TTC549 (cell line): ENCODE data around the gene CYP3A7.
"Not testable (repeated sequence)": the region's sequence is repeated elsewhere in the genome, so short reads cannot be mapped to it uniquely, and the experiment has no call there.

Source experiments
- FAIRE-seq: peaks from 2 replicates; lab custom pipeline; 2012; peaks lifted over from hg19 to GRCh38; lab: Jason Lieb, UNC

CYP3A7 gene

DNA sequence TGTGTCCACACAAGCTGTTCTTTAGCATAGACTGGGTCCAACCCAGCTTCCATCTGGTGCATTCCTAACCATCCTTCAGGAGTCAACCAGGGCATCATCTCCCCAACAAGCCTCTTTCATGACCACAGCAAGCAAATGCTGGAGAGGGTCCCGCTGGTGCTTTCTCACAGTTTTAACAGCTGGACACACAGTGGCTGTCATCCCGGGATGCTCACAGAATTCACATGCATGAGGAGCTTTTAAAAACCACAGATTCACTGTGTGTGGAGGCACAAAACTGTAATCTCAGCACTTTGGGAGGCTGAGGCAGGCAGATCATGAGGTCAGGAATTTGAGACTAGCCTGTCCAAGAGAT, 6.4 kb upstream of the CYP3A7 start:
- no peak for FAIRE-seq

DNA sequence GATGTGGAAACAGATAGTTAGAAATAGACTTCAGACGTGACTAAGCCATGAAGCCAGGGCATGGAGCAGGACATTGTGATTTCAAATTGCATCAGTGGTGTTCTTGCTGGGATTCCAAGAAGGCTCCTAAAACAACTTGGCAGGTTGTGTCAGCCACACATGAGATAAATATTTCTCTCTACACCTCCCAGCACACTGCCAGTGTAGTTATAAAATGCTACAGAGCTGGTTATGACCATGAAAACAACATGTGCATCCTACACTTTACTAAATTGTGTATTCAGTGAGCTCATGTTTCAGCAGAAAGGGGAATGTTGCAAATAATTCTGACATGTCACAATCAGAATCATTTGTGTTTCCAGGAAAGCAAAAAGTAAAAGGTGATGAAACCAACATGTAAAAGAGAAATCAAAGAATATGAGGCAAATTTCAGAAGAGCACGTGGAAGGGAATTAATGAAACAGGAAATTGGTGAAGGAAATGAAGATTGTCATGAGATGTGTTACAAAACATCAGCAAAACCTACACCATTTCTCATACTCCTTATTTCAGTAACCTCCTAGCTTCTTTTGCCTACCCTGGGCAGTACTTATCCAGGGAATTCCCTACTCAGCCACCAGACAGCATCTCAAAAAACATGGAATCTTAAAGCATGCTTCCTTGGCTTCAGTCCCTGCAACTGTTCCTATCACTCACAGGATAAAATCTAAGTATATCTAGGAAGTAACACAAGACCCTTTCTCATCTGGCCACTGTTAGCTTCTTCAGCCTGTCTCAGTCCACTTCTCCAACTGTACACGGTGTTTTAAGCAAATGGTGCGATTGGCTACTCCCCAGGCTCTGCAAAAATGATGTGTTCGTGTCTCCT, 5.8 kb upstream of the CYP3A7 start:
- no peak for FAIRE-seq

DNA sequence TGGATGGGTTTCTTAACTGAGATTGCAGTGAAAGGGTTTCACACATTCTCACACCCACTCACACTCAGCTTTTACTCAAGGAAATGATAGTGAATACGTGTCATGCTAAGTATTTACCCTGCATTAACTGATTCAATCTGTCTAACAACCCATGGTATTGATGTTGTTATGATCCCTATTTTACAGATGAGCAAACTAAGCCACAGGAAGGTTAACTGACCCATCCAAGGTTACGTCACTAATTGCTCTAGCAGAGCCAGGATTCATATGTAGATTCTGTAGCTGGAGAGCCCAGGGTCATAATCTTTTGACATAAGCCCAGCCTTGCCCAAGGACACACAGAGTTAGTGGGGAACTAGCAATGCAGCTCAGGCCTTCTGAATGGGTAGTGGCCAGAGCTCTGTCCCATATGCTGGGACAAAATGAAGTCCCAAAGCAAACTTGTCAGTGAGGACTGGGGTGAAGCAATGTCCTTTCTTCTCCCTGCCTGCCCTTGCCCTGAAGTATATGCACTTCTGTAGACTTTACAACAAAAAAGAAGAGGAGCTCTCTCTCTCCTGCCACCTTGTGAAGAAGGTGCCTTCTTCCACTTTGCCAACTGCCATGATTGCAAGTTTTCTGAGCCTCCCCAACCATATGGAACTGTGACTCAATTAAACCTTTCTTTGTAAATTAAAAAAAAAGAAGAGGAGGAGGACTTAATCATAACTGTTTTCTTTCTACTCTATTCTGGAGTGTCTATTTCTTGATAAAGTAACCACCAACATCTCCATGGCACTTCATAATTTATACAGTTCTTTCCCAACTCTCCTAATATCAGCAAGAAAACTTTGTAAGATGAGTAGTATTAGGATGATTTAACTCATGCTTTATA, 4.9 kb upstream of the CYP3A7 start:
- no peak for FAIRE-seq

DNA sequence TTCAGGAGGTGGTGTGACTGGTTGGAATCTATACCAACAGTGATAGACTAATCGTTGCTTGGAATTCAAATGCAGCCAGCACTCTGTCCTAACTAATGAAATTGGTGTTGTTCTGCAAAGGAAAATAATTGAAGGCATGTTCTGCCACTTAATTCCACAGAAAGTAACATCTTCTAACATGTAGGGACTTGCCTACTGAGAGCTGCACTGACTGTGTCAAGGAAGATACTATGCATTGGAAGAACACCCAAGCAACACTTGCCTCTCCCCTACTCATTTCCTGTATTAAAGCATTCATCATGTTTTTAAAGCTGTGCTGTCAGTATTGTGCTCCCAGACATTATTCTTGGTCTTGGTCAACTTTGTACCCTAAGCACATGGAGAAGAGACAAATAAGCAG, 2.7 kb upstream of the CYP3A7 start:
- no peak for FAIRE-seq

DNA sequence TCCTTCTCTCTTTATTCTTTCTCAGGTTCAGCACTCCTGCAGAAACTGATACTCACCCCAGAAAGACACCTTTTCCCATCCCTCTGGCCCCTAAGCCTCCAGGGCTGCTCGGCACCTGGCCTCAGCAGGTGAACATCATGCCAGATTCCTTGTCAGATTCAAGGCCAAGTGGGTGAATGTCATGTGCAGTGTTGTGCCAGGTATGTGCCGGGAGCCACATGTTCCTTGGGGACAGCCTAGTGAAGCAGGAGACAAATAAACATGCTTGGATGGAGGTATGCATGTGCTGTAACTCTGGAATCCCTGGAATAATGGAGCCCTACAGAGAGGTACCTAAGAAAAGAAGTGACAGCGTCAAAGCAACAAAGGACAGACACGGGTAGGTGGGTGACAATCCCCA, 1.7 kb upstream of the CYP3A7 start:
- FAIRE-seq: not testable (repeated sequence)

DNA sequence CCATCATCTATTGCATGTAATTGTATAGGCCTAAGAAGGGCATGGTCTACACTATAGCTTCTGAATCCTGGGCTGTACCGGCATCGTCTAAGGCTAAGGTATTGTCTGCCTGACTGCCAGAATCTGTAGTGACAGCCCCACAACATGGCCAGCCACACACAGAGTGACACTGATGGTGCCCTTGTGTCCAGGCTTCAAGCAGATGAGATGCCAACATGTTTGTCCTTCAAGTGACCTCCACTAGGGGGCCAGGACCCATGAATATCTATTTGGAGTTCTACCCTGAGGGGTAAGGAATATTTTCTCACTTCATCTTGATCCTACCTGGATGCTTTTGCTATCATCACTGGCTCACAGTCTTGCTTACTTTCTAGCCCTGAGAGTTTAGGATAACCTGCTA, 1.5 kb downstream of the CYP3A7 start:
- no peak for FAIRE-seq

DNA sequence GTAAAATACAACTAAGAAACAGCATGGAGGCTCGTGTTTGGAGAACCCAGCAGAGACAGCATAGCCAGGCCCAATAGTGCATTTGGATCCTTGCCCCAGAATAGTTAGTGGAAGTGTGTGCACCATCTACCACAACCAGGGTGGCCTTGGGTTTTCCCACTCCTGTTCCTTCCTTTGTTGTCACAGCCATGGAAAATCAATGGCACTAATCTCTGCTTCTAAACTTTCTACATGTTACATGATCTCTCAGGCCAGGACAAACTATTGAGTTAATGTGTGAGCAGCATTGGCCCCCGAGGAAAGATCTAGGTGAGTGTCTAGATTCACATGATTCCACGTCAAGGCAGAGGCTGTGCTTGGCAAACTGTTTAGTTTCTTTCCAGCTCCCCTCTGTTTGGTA, 2.0 kb downstream of the CYP3A7 start:
- no peak for FAIRE-seq

DNA sequence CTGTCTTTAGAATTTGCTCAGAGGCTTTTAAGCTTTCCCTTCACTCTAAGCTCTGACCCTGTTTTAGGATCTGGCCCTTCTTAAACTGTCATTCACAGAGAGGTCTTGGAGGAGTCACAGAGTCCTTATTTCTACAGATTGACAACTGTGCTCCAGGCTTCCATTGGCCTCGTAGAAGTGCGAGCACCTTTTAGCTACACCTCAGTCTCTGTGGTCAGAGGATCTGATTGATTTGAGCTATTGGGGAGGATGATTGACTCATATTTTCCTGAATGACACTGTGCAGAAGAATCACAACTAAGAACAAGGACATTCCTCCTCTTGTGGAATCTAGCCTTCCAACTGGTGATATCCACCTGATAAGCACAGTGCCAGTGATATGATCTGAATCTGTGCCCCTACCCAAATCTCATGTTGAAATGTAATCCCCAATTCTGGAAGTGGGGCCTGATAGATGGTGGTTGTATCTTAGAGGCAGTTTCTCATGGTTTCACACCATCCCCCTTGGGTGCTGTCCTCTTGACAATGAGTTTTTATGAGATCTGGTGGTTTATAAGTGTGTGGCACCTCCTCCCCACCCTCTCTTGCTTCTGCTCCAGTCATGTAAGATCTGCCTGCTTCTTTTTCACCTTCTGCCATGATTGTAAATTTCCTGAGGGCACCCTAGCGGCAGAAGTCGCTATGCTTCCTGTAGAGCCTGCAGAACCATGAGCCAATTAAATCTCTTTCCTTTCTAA, 3.2 kb downstream of the CYP3A7 start:
- no peak for FAIRE-seq

DNA sequence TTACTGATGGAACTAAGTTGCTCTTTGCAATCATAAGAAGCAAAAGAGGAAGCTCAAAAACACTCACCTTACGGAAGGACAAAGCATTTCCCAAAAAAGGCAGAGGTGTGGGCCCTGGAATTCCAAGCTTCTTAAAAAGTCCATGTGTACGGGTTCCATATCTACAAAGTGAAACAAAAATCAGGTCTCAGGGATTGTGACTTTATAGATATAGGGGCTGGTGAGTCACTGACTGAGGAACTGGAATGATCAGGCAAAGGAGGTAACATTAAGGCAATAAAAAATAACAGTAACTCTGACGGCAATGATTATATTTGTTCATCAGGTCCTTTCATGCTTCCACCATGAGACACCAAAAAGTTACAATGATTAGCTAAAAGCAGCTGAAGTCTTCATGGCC, 4.0 kb downstream of the CYP3A7 start:
- FAIRE-seq: no peak

DNA sequence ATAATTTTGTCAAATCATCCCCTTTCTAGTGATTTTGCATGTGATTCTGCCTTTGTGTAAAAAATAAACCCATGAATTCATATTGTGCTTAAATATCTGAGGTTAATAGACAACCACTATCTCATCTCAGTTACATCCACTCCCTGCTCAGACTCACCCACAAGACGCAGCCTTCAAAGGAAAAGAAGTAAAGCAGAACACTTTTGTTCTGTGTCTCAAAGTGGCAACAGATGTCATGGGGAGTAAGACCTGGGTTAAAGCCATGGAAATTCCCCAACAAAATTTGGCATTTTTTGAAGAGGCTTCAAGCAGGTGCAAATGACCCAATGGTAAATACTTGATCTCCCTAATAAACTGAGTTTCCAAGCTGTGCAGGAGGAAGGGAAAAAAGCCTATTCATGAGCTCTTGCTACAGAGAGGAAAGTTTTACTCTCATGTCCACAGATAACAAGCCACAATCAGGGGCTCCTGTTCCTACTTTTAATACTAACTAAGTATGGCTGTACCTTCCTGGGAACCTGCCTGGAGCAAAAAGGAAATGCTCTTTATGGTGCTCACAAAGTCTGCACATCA, 4.7 kb downstream of the CYP3A7 start:
- no peak for FAIRE-seq

DNA sequence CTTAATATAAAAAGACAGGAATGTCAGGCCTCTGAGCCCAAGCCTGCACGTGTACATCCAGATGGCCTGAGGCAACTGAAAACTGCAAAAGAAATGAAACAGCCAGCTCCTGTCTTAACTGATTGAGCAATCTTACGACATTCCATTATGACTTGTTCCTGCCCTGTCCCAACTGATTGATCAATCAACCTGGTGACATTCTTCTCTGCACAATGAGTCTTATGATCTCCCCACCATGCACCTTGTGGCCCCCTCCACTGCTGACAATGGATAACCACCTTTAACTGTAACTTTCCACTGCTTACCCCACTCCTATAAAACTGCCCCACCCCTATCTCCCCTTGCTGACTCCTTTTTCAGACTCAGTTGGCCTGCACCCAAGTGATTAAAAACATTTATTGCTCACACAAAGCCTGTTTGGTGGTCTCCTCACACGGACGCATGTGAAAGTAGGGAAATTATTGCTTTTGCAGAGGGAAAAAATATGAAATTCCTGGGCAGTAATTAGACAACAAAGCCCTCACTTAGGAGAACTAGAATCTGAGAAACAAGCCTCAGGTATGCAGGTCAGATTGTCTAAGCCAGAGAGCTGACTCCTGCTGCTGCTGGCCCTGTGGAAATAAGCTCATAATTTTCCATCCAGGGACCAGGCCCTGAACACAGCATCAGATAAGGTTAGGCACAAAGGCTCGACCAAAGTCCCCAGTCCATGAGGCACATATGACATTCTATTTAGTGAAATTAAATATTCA, 5.3 kb downstream of the CYP3A7 start:
- no peak for FAIRE-seq

DNA sequence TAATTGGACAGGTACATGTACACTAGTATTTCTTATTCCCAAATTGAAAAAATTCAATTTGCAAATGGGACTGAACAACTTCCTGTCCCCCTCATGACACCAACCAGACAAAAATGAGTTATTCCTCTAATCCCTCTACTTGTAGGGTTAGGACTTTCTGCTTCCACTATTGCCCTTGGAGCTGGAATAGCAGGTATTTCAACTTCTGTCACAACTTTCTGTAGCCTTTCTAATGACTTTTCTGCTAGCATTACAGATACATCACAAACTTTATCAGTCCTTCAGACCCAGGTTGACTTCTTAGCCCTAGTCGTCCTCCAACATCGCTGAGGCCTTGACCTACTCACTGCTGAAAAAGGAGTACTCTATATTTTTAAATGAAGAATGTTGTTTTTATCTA, 6.4 kb downstream of the CYP3A7 start:
- FAIRE-seq: no peak

DNA sequence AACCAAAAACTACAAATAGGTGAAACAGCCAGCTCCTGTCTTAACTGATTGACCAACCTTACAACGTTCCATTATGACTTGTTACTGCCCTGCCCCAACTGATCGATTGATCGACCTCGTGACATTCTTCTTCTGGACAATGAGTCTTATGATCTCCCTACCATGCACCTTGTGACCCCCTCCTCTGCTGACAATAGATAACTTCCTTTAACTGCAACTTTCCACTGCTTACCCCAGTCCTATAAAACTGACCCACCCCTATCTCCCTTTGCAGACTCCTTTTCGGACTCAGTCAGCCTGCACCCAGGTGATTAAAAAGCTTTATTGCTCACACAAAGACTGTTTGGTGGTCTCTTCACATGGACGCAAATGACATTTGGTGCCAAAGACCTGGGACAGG, 11.8 kb downstream of the CYP3A7 start:
- not testable (repeated sequence) for FAIRE-seq

DNA sequence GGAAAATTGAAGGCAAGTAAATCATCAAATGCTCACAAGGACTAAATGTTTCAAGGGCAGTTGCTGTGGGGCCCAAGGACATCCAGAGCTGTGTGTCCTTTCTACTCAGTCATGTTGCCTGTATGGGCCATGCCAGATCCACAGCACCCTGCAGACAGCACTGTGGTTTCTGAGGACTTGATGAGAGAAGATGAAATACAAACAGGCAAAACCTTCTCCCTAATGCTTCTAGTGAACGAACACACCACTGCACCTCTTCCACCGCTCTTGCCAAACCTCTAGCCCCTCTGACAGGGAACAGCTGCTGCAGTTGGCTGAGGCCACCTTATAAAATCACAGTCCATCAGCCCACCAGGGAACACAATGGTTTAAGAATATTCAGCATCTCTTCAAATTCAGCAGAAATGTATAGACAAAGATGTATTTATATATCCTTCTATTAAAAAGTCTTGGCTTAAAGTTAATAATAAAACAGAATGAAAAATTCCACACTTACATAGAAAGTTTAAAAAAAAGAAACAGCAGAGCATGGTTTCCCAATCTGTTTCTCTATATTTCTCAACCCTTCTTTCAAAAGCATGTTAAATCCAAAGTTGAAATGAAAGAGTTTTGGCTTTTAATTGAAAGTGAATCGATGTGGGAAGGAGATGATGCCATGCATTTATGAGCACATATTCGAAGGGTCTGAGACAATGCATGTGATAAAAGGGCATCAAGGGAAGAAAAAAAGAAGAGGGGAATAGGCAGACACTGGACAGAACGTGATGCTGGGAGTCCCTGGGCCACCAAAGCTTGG, 14.0 kb downstream of the CYP3A7 start:
- no peak for FAIRE-seq

DNA sequence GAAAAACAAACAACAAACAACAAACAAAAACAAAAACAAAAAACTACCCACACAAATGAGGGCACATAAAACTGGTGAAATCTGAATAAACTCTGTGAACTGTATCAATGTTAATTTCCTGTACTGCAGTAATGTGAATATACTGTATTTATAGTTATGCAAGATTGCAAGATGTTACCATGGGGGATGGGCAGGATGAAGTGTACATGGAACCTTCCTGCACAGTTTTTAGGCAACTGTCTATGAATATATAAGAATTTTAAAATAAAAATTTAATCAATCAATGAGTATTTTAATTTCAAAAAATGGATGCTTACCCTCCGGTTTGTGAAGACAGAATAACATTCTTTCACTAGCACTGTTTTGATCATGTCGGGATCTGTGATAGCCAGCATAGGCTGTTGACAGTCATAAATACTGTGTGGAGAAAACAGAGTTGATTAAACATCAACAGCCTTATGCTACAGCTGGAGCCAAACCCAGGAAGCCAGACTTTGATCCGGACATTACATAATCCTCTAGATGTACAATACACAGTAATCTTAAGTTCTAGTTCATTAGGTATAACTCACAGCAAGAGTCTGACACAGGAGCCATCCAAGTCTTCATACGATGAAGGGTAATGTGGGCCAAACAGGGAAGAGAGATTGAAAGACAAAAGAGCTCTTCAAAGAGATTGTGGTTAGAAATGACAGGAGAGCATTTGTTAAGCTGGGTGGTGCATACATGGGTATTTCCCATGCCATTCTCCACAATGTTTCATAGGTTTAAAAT, 14.8 kb downstream of the CYP3A7 start:
- FAIRE-seq: no peak

DNA sequence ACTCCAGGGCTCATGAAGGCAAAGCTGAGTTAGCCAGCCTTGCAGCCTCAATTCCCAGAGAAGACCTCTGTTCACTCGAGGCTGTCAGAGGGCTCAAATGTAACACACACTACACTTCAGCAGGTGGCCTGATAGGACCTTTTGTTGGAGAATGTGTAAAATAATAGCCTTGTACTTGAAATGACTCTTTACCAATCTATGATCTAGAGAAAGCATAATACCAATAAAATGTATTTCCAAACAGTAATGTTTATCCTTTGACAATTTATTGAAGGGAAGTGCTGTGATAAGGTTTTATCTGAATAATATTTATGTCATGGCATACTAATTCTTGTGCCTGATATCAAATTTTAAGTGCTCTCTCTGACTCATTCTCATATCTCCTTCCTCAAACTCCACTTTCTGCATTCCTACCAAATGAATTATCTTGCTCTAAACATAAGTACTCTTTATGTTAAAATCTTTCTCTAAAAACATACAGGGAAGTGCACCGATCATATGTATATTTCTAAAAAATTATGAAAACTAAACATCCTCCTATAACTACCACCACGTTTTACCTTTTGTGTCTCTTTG, 20.9 kb downstream of the CYP3A7 start:
- FAIRE-seq: no peak

DNA sequence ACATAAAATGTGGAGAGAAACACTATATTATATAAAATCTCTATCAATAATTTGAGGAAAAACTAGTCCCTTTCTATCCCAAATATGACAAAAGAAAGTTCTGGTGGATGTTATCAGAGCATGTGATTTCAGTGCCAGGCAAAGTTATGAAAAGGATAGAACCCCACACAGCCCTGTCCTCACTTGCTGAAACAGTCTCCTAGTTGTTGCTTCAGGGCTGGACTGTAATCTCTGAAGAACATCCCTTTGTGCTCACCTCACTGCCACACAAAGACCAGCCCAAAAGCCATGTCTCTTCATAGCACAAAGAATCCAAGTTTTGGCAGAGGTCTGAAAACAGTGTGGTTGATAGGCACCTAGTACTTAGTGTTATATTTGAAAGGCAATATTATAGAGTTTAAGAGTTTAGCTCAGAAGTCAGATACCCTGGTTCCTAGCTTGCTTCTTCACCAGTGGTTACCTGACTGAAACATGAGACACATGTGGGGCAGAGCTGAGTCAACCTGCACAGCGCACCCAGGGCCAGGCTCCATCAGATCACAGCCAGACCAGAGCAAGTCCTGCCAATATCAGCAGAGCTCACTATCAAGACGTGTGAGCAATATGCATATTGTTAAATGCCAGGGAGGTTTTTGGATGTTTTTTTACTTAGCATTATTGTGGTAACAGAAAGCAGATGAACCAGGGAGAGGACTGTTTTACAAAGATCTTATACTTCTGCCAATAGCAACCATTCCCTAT, 25.0 kb downstream of the CYP3A7 start:
- no peak for FAIRE-seq

DNA sequence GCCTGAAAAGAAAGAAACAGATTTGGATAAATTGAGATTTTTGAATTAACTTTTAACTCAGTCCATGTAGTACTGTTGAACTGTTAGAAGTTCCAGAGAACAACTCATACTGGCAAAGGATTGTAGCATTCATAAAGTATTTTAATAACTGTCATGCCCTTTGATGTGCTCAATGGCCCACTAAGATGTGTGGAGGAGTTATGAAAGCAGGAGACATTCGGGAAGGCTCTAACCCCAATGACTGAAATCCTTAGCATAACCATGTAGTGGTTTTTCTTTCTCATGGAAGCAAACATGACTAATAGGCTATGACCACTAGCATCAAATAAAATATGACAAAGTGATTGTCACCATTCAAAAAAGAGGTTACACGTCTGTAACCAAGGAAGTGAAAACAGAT, 25.7 kb downstream of the CYP3A7 start:
- no peak for FAIRE-seq

DNA sequence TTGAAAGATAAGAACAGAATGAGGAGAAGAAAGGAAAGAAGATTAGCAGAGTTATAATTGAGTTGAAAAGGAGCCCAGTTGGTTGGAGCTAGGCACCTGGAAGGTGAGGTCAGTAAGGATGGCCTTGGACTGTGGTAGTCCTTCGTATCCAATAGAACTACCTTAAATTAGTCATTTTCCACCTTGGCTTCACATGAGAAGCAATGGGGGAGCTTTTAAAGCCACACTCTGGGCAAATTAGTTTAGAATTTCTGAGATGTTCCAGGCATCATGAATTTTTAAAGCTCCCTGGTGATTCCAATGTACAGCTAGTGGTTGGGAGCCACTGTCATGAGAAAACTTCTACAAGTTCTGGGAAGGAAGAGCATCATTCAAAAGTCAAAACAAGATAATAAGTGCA, 27.9 kb downstream of the CYP3A7 start:
- no peak for FAIRE-seq
